ENCODE measurements around the gene ENTPD1. TPM values are rescaled to one million over a fixed set of nuclear protein-coding genes. Genes with fewer than 3 reads are reported as not detected.

Gene ENTPD1
- total and polyA plus RNA-seq, 9 of the 15 experiments (the other 6 are each of a cell fraction or from before 2014, with no cell fraction given) = 0.07 to 1.5 (median 0.37) TPM

GRCh38 chr10:95814011-95814727, 58.2 kb downstream of the ENTPD1 start (continued):
- TF ChIP-seq ZNF592 (IDR thresholded peaks at IDR 0.05) = no peak
- no peak for TF ChIP-seq ZNF318 (IDR thresholded peaks at IDR 0.05; ENCODE audit: borderline replicate concordance in 1 of 2, low read depth in 1 of 2)
- TF ChIP-seq CHD1 (IDR thresholded peaks at IDR 0.05; ENCODE audit: low read length) = no peak
- no peak for TF ChIP-seq NONO (IDR thresholded peaks at IDR 0.05; ENCODE audit: low read depth in 2 of 2, low read length in 1 of 2)
- TF ChIP-seq MCM3 (IDR thresholded peaks at IDR 0.05) = no peak
- TF ChIP-seq E2F6 (IDR thresholded peaks at IDR 0.05; ENCODE audit: borderline replicate concordance in 1 of 2, extremely low read depth in 1 of 2, insufficient read depth in 1 of 2, insufficient read length in 1 of 2, low read depth in 1 of 2, low read length in 1 of 2, poor library complexity in 1 of 2, severe bottlenecking in 1 of 2) = no peak
- TF ChIP-seq UBTF (IDR thresholded peaks at IDR 0.05; ENCODE audit: borderline replicate concordance in 1 of 2, low read depth in 2 of 2, low read length in 2 of 2) = no peak

Measured in K562 (cell line).